HEK293 (cell line): ENCODE measurements around the gene SPATA33.

Experiments
- CTCF ChIA-PET: fragments of 350-600 bp; formaldehyde crosslinking; extraction: SDS; loops from one replicate; lab custom pipeline; 2021; ENCODE audit warnings: antibody characterized with exemption; lab: Yijun Ruan, JAX
- POLR2A ChIA-PET: fragments of 300-600 bp; formaldehyde crosslinking; extraction: SDS; loops from one replicate; lab custom pipeline; 2020; ENCODE audit warnings: antibody characterized with exemption, inconsistent platforms; lab: Yijun Ruan, JAX
- H3K27ac ChIP-seq: fragments of 200-500 bp; sonication (Bioruptor generic); 2 replicates; pipeline ENCODE4 v1.5.1; 2014; ENCODE audit warnings: low read depth, low read length, control low read depth, inconsistent platforms; ENCODE audit errors: extremely low read depth
- H3K36me3 ChIP-seq, 2 experiments: fragments of 200-500 bp in 1 of 2; sonication (Bioruptor generic) in 1 of 2; 1 replicate in 1 of 2; 2 replicates in 1 of 2; pipeline ENCODE4 v1.5.1; 2014 to 2017; ENCODE audit warnings: inconsistent platforms in 2 of 2, low read length in 2 of 2; ENCODE audit not compliant: control insufficient read depth in 2 of 2, insufficient read depth in 1 of 2
- H3K4me1 ChIP-seq: fragments of 200-500 bp; sonication (Bioruptor generic); 2 replicates; pipeline ENCODE4 v1.5.1; 2014; ENCODE audit warnings: mild to moderate bottlenecking, low read length, inconsistent platforms; ENCODE audit not compliant: control insufficient read depth, insufficient read depth
- H3K4me3 ChIP-seq: 2 replicates; pipeline ENCODE4 v1.5.1; 2011; ENCODE audit warnings: low read depth, mild to moderate bottlenecking, control low read depth, low read length, moderate library complexity
- H3K9me3 ChIP-seq: fragments of 200-500 bp; sonication (Bioruptor generic); 2 replicates; pipeline ENCODE4 v1.5.1; 2014; ENCODE audit warnings: low read depth, low read length, inconsistent platforms; ENCODE audit not compliant: control insufficient read depth, insufficient read depth
- IKZF3 ChIP-seq: fragments of 450-650 bp; IDR thresholded peaks from 2 replicates; pipeline ENCODE4 v1.5.0; 2018; ENCODE audit warnings: missing biosample characterization, mild to moderate bottlenecking, missing genetic modification characterization, moderate library complexity
- PRDM1 ChIP-seq: fragments of 450-650 bp; formaldehyde crosslinking; IDR thresholded peaks from 2 replicates; pipeline ENCODE4; 2016; ENCODE audit warnings: missing biosample characterization, missing genetic modification characterization
- PRDM4 ChIP-seq: fragments of 450-650 bp; formaldehyde crosslinking; IDR thresholded peaks from 2 replicates; pipeline ENCODE4 v1.5.1; 2017; ENCODE audit warnings: missing biosample characterization, missing genetic modification characterization
- REPIN1 ChIP-seq: fragments of 450-650 bp; formaldehyde crosslinking; IDR thresholded peaks from 2 replicates; pipeline ENCODE4 v1.5.1; 2017; ENCODE audit warnings: missing biosample characterization, missing genetic modification characterization, low read depth
- WT1 ChIP-seq: fragments of 450-650 bp; formaldehyde crosslinking; IDR thresholded peaks from 2 replicates; pipeline ENCODE4 v1.5.1; 2016; ENCODE audit warnings: missing biosample characterization, missing genetic modification characterization
- YY2 ChIP-seq: fragments of 450-650 bp; formaldehyde crosslinking; IDR thresholded peaks from 2 replicates; pipeline ENCODE4 v1.5.1; 2016; ENCODE audit warnings: missing biosample characterization, missing genetic modification characterization
- ZBTB20 ChIP-seq: fragments of 450-650 bp; formaldehyde crosslinking; IDR thresholded peaks from 2 replicates; pipeline ENCODE4 v1.5.1; 2016; ENCODE audit warnings: missing biosample characterization, missing genetic modification characterization
- ZIC2 ChIP-seq: fragments of 450-650 bp; formaldehyde crosslinking; IDR thresholded peaks from 2 replicates; pipeline ENCODE4 v1.5.1; 2016; ENCODE audit warnings: missing biosample characterization, missing genetic modification characterization
- ZNF10 ChIP-seq: fragments of 450-650 bp; formaldehyde crosslinking; IDR thresholded peaks from 2 replicates; pipeline ENCODE4 v1.5.1; 2017; ENCODE audit warnings: missing biosample characterization, missing genetic modification characterization
- ZNF174 ChIP-seq: fragments of 450-650 bp; formaldehyde crosslinking; IDR thresholded peaks from 2 replicates; pipeline ENCODE4 v1.5.0; 2017; ENCODE audit warnings: missing biosample characterization, mild to moderate bottlenecking, missing genetic modification characterization
- ZNF335 ChIP-seq: fragments of 450-650 bp; formaldehyde crosslinking; conservative IDR thresholded peaks from 2 replicates; pipeline ENCODE4 v1.5.1; 2016; ENCODE audit warnings: missing biosample characterization, missing genetic modification characterization
- ZNF394 ChIP-seq: fragments of 450-650 bp; formaldehyde crosslinking; IDR thresholded peaks from 2 replicates; pipeline ENCODE4 v1.5.1; 2016; ENCODE audit warnings: missing biosample characterization, missing genetic modification characterization, mild to moderate bottlenecking, moderate library complexity, borderline replicate concordance
- ZNF423 ChIP-seq: fragments of 450-650 bp; formaldehyde crosslinking; IDR thresholded peaks from 2 replicates; pipeline ENCODE4 v1.5.1; 2016; ENCODE audit warnings: missing biosample characterization, missing genetic modification characterization
- ZNF513 ChIP-seq: fragments of 450-650 bp; IDR thresholded peaks from 2 replicates; pipeline ENCODE4 v1.5.1; 2018; ENCODE audit warnings: missing biosample characterization, missing genetic modification characterization
- ZNF521 ChIP-seq: fragments of 450-650 bp; formaldehyde crosslinking; IDR thresholded peaks from 2 replicates; pipeline ENCODE4 v1.5.1; 2017; ENCODE audit warnings: missing biosample characterization, mild to moderate bottlenecking, missing genetic modification characterization
- ZNF549 ChIP-seq: fragments of 450-650 bp; IDR thresholded peaks from 2 replicates; pipeline ENCODE4 v1.5.1; 2018; ENCODE audit warnings: missing biosample characterization, missing genetic modification characterization, mild to moderate bottlenecking, inconsistent platforms, moderate library complexity
- ZNF670 ChIP-seq: fragments of 450-650 bp; formaldehyde crosslinking; IDR thresholded peaks from 2 replicates; pipeline ENCODE4 v1.5.1; 2016; ENCODE audit warnings: missing biosample characterization, missing genetic modification characterization, low read depth
- ZNF677 ChIP-seq: fragments of 450-650 bp; IDR thresholded peaks from 2 replicates; pipeline ENCODE4 v1.5.0; 2018; ENCODE audit warnings: missing biosample characterization, mild to moderate bottlenecking, missing genetic modification characterization, moderate library complexity
- ZNF707 ChIP-seq: fragments of 450-650 bp; formaldehyde crosslinking; IDR thresholded peaks from 2 replicates; pipeline ENCODE4 v1.5.1; 2016; ENCODE audit warnings: missing biosample characterization, missing genetic modification characterization
- TF ChIP-seq, protein P1 (sequence below): fragments of 450-650 bp; formaldehyde crosslinking; IDR thresholded peaks from 2 replicates; pipeline ENCODE4 v1.5.1; 2017; ENCODE audit warnings: missing biosample characterization, missing genetic modification characterization

The SPATA33 gene

GRCh38 chr16:89655062-89655643, 2.5 kb upstream of the SPATA33 start:
- H3K4me1 ChIP-seq: 0 out of 2 replicates have a peak, but pooled peaks cover 3% of the 10 kb centered on the region
- no peak overlapping the region for H3K27ac ChIP-seq
- H3K36me3 ChIP-seq: peaks cover 0 to 42% of the 10 kb centered on the region in 2 experiments; a peak in 2 of 3 replicates
- H3K9me3 ChIP-seq: no peaks in the 10 kb centered on the region
- H3K4me3 ChIP-seq: no peak overlapping the region
- CTCF ChIA-PET: interaction anchor here (2.3 kb wide), 1 partner anchor 14 kb away, joined by 9 read pairs; no protein-coding TSS in a partner anchor
- TF ChIP-seq YY2: no peak
- TF ChIP-seq PRDM1 (tag by site-specific recombination): peak; percentile 99
- TF ChIP-seq, all 188 proteins: peak for 1
- POLR2A ChIA-PET: interaction anchor here (1.4 kb wide), 1 partner anchor 31 kb away, joined by 3 read pairs; the partner anchor contains the start of gene CDK10

DNA sequence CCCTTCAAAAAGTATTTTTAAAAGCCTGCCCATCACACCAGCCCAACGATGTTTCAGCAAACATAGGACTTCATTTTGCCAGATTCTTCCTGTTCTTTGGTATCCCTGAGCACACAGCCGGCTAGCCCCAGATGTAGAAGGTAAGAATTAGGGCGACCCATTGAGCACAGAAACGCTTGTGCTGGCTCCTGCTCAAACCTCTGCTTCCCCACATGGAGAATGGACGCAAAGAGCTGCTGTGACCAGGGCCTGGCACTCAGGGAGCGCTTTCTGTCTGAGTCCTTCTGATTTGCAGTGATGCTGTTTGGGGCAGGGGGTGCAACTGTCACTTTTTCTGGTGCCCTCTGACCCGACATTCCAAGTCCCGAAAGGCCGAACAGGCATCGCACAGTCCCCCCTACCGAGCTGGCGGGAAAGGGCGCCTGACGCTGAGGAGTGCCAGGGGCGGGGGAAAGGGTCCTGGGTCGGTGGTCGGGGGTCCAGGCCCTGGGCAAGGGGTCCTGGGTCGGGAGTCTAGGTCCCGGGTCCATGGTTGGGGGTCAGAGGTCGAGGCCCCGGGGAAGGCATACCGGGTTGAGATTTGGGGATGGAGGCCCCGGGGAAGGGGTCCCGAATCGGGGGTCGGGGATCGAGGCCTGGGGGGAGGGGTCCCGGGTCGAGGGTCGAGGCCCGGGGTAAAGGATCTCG, 1.1 kb upstream of the SPATA33 start:
- Histone ChIP-seq H3K4me1 (0 out of 2 replicates have a peak, but pooled peaks cover 3% of the 10 kb centered on the region), H3K4me3 (peak overlapping the region; percentile 93)
- POLR2A ChIA-PET: interaction anchor here (1.2 kb wide), 1 partner anchor 9 kb away, joined by 4 read pairs; no protein-coding TSS in a partner anchor
- TF ChIP-seq ZBTB20 (tag by site-specific recombination): peak; percentile 35; the same call in 1 of the 2 replicates
- no peak for TF ChIP-seq ZNF10 (tag by site-specific recombination)
- TF ChIP-seq, all 188 proteins: peak for 1
- H3K27ac ChIP-seq: peak overlapping the region; percentile 77; the same call in 1 of the 2 replicates
- CTCF ChIA-PET: interaction anchor here (0.8 to 2.3 kb wide), 2 partner anchors 14 to 15 kb away, joined by 4 to 9 read pairs; no protein-coding TSS in a partner anchor
- peaks cover 0 to 43% of the 10 kb centered on the region in 2 experiments; a peak in 2 of 3 replicates for H3K36me3 ChIP-seq
- no peaks in the 10 kb centered on the region for H3K9me3 ChIP-seq

DNA sequence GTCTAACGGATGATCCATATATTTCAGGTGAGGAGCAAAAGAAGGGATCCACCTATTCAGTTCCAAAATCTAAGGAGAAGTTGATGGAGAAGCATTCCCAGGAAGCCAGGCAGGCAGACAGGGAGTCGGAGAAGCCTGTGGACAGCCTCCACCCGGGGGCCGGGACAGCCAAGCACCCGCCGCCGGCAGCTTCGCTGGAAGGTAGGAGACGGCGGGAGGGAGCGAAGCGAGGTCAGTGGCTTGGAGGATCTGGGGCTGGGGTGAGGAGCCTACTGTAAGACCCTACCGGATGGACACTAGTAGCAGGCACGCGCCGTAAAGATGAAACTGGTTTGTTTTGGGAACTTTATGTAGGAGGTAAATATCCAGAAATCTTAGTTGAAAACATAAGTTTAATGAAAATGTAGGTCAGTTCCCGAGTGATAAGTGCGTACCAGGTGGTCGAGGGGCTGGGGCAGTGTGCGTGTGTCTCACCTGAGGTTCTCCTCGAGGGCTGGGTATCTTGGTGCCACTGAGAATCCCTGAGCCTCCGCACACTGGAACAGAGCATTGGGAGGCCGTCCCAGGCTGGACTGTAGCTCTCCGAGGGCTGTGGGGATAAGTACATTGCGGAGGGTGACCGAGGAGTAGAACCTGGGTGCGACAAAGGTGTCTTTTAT, 714 bp downstream of the SPATA33 start:
- H3K4me3 ChIP-seq: peak overlapping the region; percentile 93
- ChIA-PET POLR2A (interaction anchor here (0.8 to 1.9 kb wide), 2 partner anchors 28 to 43 kb away, joined by 3 to 8 read pairs; partner anchors contain the start of genes CDK10 and SPATA2L), CTCF (interaction anchor here (0.7 to 1.1 kb wide), 3 partner anchors 9 to 96 kb away, joined by 3 read pairs; no protein-coding TSS in a partner anchor)
- 0 out of 2 replicates have a peak, but pooled peaks cover 3% of the 10 kb centered on the region for H3K4me1 ChIP-seq
- peaks cover 7 to 49% of the 10 kb centered on the region in 2 experiments; a peak in 2 of 3 replicates for H3K36me3 ChIP-seq
- peak overlapping the region; percentile 77 for H3K27ac ChIP-seq
- H3K9me3 ChIP-seq: no peaks in the 10 kb centered on the region
- no peak for TF ChIP-seq ZNF513
- TF ChIP-seq, protein P1, sequence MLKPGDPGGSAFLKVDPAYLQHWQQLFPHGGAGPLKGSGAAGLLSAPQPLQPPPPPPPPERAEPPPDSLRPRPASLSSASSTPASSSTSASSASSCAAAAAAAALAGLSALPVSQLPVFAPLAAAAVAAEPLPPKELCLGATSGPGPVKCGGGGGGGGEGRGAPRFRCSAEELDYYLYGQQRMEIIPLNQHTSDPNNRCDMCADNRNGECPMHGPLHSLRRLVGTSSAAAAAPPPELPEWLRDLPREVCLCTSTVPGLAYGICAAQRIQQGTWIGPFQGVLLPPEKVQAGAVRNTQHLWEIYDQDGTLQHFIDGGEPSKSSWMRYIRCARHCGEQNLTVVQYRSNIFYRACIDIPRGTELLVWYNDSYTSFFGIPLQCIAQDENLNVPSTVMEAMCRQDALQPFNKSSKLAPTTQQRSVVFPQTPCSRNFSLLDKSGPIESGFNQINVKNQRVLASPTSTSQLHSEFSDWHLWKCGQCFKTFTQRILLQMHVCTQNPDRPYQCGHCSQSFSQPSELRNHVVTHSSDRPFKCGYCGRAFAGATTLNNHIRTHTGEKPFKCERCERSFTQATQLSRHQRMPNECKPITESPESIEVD (tag by site-specific recombination): no peak
- TF ChIP-seq PRDM4: 0 out of 2 replicates have a peak, but pooled peaks have one; percentile 19
- TF ChIP-seq ZNF707 (tag by site-specific recombination): no peak
- TF ChIP-seq ZNF549: no peak
- no peak for TF ChIP-seq ZNF677 (tag by site-specific recombination)
- no peak for TF ChIP-seq ZNF423 (tag by site-specific recombination)
- TF ChIP-seq REPIN1 (tag by site-specific recombination): no peak
- no peak for TF ChIP-seq IKZF3
- TF ChIP-seq ZNF174 (tag by site-specific recombination): no peak
- no peak for TF ChIP-seq WT1 (tag by site-specific recombination)
- no peak for TF ChIP-seq ZNF670 (tag by site-specific recombination)
- TF ChIP-seq ZNF335 (tag by site-specific recombination): peak; percentile 0
- 0 out of 2 replicates have a peak, but pooled peaks have one; percentile 17 for TF ChIP-seq ZNF394 (tag by site-specific recombination)
- TF ChIP-seq ZIC2 (tag by site-specific recombination): no peak
- TF ChIP-seq ZNF521: no peak
